Neural cell (in vitro differentiated cells): ENCODE data around the gene TTR. TPM values are rescaled to one million over a fixed set of nuclear protein-coding genes. Genes with fewer than 3 reads are reported as not detected.

ENCODE experiments used
- polyA plus RNA-seq: library from polyadenylated mRNA; depleted of rRNA; stranded (reverse); fragments of >200 nt; gene quantifications from 2 replicates; pipeline ENCODE4 v1.2.3, GENCODE V29; 2014

TTR gene
- polyA plus RNA-seq, 1 donor from 2014 or later, result not detected

Other genes starting within 250 kb of the TTR start
- not detected in 2 replicates for gene DSG4, start 215.1 kb upstream of the TTR start, polyA plus RNA-seq
- not detected in 2 replicates for gene DSG3, start 144.1 kb upstream of the TTR start, polyA plus RNA-seq
- gene DSG2, start 93.7 kb upstream of the TTR start, polyA plus RNA-seq, result 0.94 and 1.1 TPM in 2 replicates
- 17.8 and 19.4 TPM in 2 replicates for gene B4GALT6, start 92.7 kb downstream of the TTR start, polyA plus RNA-seq
- not detected in 2 replicates for gene SLC25A52, start 169.0 kb downstream of the TTR start, polyA plus RNA-seq